Measurements from ENCODE around the gene NDUFAF8.
A peak's percentile ranks its signal among the peaks of the same experiment; 100 is the strongest.

NDUFAF8 gene

GRCh38 chr17:81257533-81257932, 18.4 kb downstream of the NDUFAF8 start:
- Histone ChIP-seq H3K27me3 (no peaks in the 10 kb centered on the region), H4K20me1 (peaks cover 98% of the 10 kb centered on the region), H3K9me3 (no peaks in the 10 kb centered on the region), H3K4me1 (peaks cover 95% of the 10 kb centered on the region), H3K36me3 (peaks cover 56% of the 10 kb centered on the region), H3K27ac (no peak overlapping the region), H3K9ac (no peak overlapping the region), H3K4me2 (peak overlapping the region; percentile 80), H3K4me3 (no peak overlapping the region)
- TF ChIP-seq Cebpa-rat (IDR thresholded peaks at IDR 0.05): no peak

- no peak for TF ChIP-seq Cebpa-rat (IDR thresholded peaks at IDR 0.05)
- peaks cover 57% of the 10 kb centered on the region for H3K36me3 ChIP-seq
- H3K9me3 ChIP-seq: no peaks in the 10 kb centered on the region
- no peak overlapping the region for H3K4me3 ChIP-seq
- peaks cover 87% of the 10 kb centered on the region for H3K4me1 ChIP-seq
- H3K27ac ChIP-seq: no peak overlapping the region; the same call in 1 of the 2 replicates
- H3K4me2 ChIP-seq: peak overlapping the region; percentile 80
- no peak overlapping the region for H3K9ac ChIP-seq
- H4K20me1 ChIP-seq: peaks cover 99% of the 10 kb centered on the region
- H3K27me3 ChIP-seq: no peaks in the 10 kb centered on the region
Measured at GRCh38 chr17:81258292-81258691, 19.2 kb downstream of the NDUFAF8 start.

GRCh38 chr17:81259058-81259605, 20.0 kb downstream of the NDUFAF8 start:
- Histone ChIP-seq H3K27ac (no peak overlapping the region), H3K4me1 (peaks cover 84% of the 10 kb centered on the region), H3K27me3 (no peaks in the 10 kb centered on the region), H3K4me2 (peak overlapping the region; percentile 80), H3K36me3 (peaks cover 66% of the 10 kb centered on the region), H3K9me3 (no peaks in the 10 kb centered on the region), H4K20me1 (peaks cover 100% of the 10 kb centered on the region), H3K4me3 (0 out of 2 replicates have a peak overlapping the region, but pooled peaks have one; percentile 10), H3K9ac (no peak overlapping the region)
- no peak for TF ChIP-seq Cebpa-rat (IDR thresholded peaks at IDR 0.05)

GRCh38 chr17:81260171-81260570, 21.1 kb downstream of the NDUFAF8 start:
- H4K20me1 ChIP-seq: peaks cover 97% of the 10 kb centered on the region
- peak overlapping the region; percentile 80 for H3K4me2 ChIP-seq
- H3K9ac ChIP-seq: no peak overlapping the region
- no peaks in the 10 kb centered on the region for H3K9me3 ChIP-seq
- H3K4me3 ChIP-seq: no peak overlapping the region
- peaks cover 76% of the 10 kb centered on the region for H3K36me3 ChIP-seq
- no peaks in the 10 kb centered on the region for H3K27me3 ChIP-seq
- H3K27ac ChIP-seq: peak overlapping the region; percentile 15; the same call in 1 of the 2 replicates
- H3K4me1 ChIP-seq: peaks cover 76% of the 10 kb centered on the region
- TF ChIP-seq Cebpa-rat (IDR thresholded peaks at IDR 0.05): no peak

- Histone ChIP-seq H3K9ac (no peak overlapping the region), H3K27me3 (no peaks in the 10 kb centered on the region), H3K27ac (peak overlapping the region; percentile 15; the same call in 1 of the 2 replicates), H3K4me1 (peaks cover 76% of the 10 kb centered on the region), H4K20me1 (peaks cover 95% of the 10 kb centered on the region), H3K36me3 (peaks cover 81% of the 10 kb centered on the region), H3K4me3 (no peak overlapping the region), H3K9me3 (no peaks in the 10 kb centered on the region), H3K4me2 (peak overlapping the region; percentile 80)
- no peak for TF ChIP-seq Cebpa-rat (IDR thresholded peaks at IDR 0.05)
Measured at GRCh38 chr17:81260641-81261040, 21.5 kb downstream of the NDUFAF8 start.

GRCh38 chr17:81261096-81261495, 22.0 kb downstream of the NDUFAF8 start:
- Histone ChIP-seq H3K27me3 (no peaks in the 10 kb centered on the region), H3K27ac (0 out of 2 replicates have a peak overlapping the region, but pooled peaks have one; percentile 15), H4K20me1 (peaks cover 95% of the 10 kb centered on the region), H3K4me1 (peaks cover 74% of the 10 kb centered on the region), H3K4me2 (peak overlapping the region; percentile 80), H3K9ac (no peak overlapping the region), H3K36me3 (peaks cover 85% of the 10 kb centered on the region), H3K4me3 (no peak overlapping the region), H3K9me3 (no peaks in the 10 kb centered on the region)
- no peak for TF ChIP-seq Cebpa-rat (IDR thresholded peaks at IDR 0.05)

GRCh38 chr17:81261582-81262336, 22.6 kb downstream of the NDUFAF8 start:
- Histone ChIP-seq H3K27ac (no peak overlapping the region), H3K27me3 (no peaks in the 10 kb centered on the region), H3K36me3 (peaks cover 86% of the 10 kb centered on the region), H3K4me1 (peaks cover 70% of the 10 kb centered on the region), H4K20me1 (peaks cover 92% of the 10 kb centered on the region), H3K4me2 (peak overlapping the region; percentile 80), H3K9me3 (no peaks in the 10 kb centered on the region), H3K9ac (0 out of 2 replicates have a peak overlapping the region, but pooled peaks have one; percentile 26), H3K4me3 (no peak overlapping the region)
- TF ChIP-seq Cebpa-rat (IDR thresholded peaks at IDR 0.05): no peak

- H4K20me1 ChIP-seq: peaks cover 84% of the 10 kb centered on the region
- no peak overlapping the region for H3K27ac ChIP-seq
- H3K36me3 ChIP-seq: peaks cover 87% of the 10 kb centered on the region
- TF ChIP-seq Cebpa-rat (IDR thresholded peaks at IDR 0.05): no peak
- peaks cover 64% of the 10 kb centered on the region for H3K4me1 ChIP-seq
- no peaks in the 10 kb centered on the region for H3K9me3 ChIP-seq
- H3K9ac ChIP-seq: no peak overlapping the region
- H3K27me3 ChIP-seq: no peaks in the 10 kb centered on the region
- no peak overlapping the region for H3K4me2 ChIP-seq
- H3K4me3 ChIP-seq: no peak overlapping the region
Measured at GRCh38 chr17:81263371-81264181, 24.5 kb downstream of the NDUFAF8 start.

- H3K36me3 ChIP-seq: peaks cover 84% of the 10 kb centered on the region
- no peaks in the 10 kb centered on the region for H3K27me3 ChIP-seq
- H3K4me2 ChIP-seq: no peak overlapping the region
- H4K20me1 ChIP-seq: peaks cover 73% of the 10 kb centered on the region
- no peak for TF ChIP-seq Cebpa-rat (IDR thresholded peaks at IDR 0.05)
- no peak overlapping the region for H3K9ac ChIP-seq
- H3K9me3 ChIP-seq: no peaks in the 10 kb centered on the region
- H3K27ac ChIP-seq: no peak overlapping the region
- H3K4me1 ChIP-seq: peaks cover 53% of the 10 kb centered on the region
- no peak overlapping the region for H3K4me3 ChIP-seq
Measured at GRCh38 chr17:81264640-81265039, 25.5 kb downstream of the NDUFAF8 start.

Data from BLaER1 (cell line).